K562 (cell line): Measurements from ENCODE around the gene SCYL1. TPM values are rescaled to one million over a fixed set of nuclear protein-coding genes. Genes with fewer than 3 reads are reported as not detected.
A peak's percentile ranks its signal among the peaks of the same experiment; 100 is the strongest.

Experiments
- COPS2 ChIP-seq: fragments of 450-650 bp; conservative IDR thresholded peaks from 2 replicates; pipeline ENCODE4 v1.6.1; 2016; ENCODE audit warnings: mild to moderate bottlenecking, moderate library complexity
- DLX4 ChIP-seq: fragments of 250-450 bp; sonication (Bioruptor Pico); IDR thresholded peaks from 2 replicates; pipeline ENCODE4 v1.6.1; 2021; ENCODE audit warnings: mild to moderate bottlenecking
- E2F8 ChIP-seq: fragments of 450-650 bp; IDR thresholded peaks from 2 replicates; pipeline ENCODE4 v1.7.1; 2018; ENCODE audit warnings: mild to moderate bottlenecking, low read depth; ENCODE audit not compliant: partially characterized antibody
- GABPB1 ChIP-seq: sonication (generic); formaldehyde crosslinking; IDR thresholded peaks from 2 replicates; pipeline ENCODE4 v1.8.0; 2022; ENCODE audit warnings: mild to moderate bottlenecking, missing genetic modification reagents
- MYC ChIP-seq, 2 experiments: fragments of 250-450 bp in 1 of 2; sonication (Bioruptor Pico) in 1 of 2; IDR thresholded peaks; 2 replicates each; pipeline versions ENCODE4 v1.5.1 to v1.6.1; 2012 to 2021; ENCODE audit warnings: low read depth in 2 of 2, borderline replicate concordance in 1 of 2, improper control_type of control experiment in 1 of 2, low read length in 1 of 2, mild to moderate bottlenecking in 1 of 2, moderate library complexity in 1 of 2
- NEUROD1 ChIP-seq: fragments of 150-350 bp; IDR thresholded peaks from 2 replicates; pipeline ENCODE4 v1.6.1; 2014; ENCODE audit warnings: borderline replicate concordance, low read length, low read depth; ENCODE audit not compliant: partially characterized antibody
- NFXL1 ChIP-seq: fragments of 450-650 bp; formaldehyde crosslinking; IDR thresholded peaks from 2 replicates; pipeline ENCODE4 v1.4.0; 2021; ENCODE audit warnings: mild to moderate bottlenecking
- NR0B1 ChIP-seq: fragments of 450-650 bp; IDR thresholded peaks from one replicate; pipeline ENCODE4 v1.6.1; 2018; ENCODE audit warnings: mild to moderate bottlenecking, moderate library complexity; ENCODE audit not compliant: partially characterized antibody
- PHB2 ChIP-seq: fragments of 450-650 bp; IDR thresholded peaks from 2 replicates; pipeline ENCODE4 v1.6.1; 2017; ENCODE audit warnings: low read depth
- POLR2H ChIP-seq: IDR thresholded peaks from 2 replicates; pipeline ENCODE4 v1.6.1; 2016; ENCODE audit warnings: missing genetic modification characterization, low read depth, mild to moderate bottlenecking, control low read depth, missing compliant biosample characterization, moderate library complexity
- SFPQ ChIP-seq: fragments of 200-400 bp; formaldehyde crosslinking; IDR thresholded peaks from 2 replicates; pipeline ENCODE4 v1.6.1; 2017; ENCODE audit warnings: mild to moderate bottlenecking, low read depth, low read length, moderate library complexity
- SP2 ChIP-seq: IDR thresholded peaks from 2 replicates; pipeline ENCODE4 v1.6.1; 2011; ENCODE audit warnings: mild to moderate bottlenecking, low read depth, low read length, moderate library complexity; ENCODE audit not compliant: poor library complexity, severe bottlenecking; ENCODE audit errors: extremely low read depth
- ZBTB43 ChIP-seq: sonication (generic); formaldehyde crosslinking; IDR thresholded peaks from 2 replicates; pipeline ENCODE4 v1.8.0; 2023; ENCODE audit warnings: mild to moderate bottlenecking, missing genetic modification reagents
- ZNF311 ChIP-seq: fragments of 250-450 bp; sonication (Bioruptor Pico); IDR thresholded peaks from 2 replicates; pipeline ENCODE4 v1.4.0; 2020; ENCODE audit warnings: mild to moderate bottlenecking, moderate library complexity
- ZNF785 ChIP-seq: fragments of 250-450 bp; sonication (Bioruptor Pico); IDR thresholded peaks from 2 replicates; pipeline ENCODE4 v1.4.0; 2020; ENCODE audit warnings: mild to moderate bottlenecking
- polyA plus RNA-seq, 8 experiments: library from polyadenylated mRNA; depleted of rRNA in 4 of 8; stranded (reverse) in 5 of 8; unstranded in 3 of 8; fragments of >200 nt; fragmentation: Nextera tagmentation in 2 of 8; fragmentation: Illumina TruSeq in 1 of 8; extraction: Ambion mirVana in 2 of 8; extraction: Trizol in 1 of 8; gene quantifications; 2 replicates each; pipeline versions ENCODE4 v1.2.1 to v1.2.3, GENCODE V29; 2011 to 2014; ENCODE audit warnings: inconsistent platforms in 1 of 8, missing spikeins in 1 of 8
- total RNA-seq, 7 experiments: library from RNA; depleted of rRNA in 6 of 7; stranded (reverse); fragments of >200 nt in 6 of 7; fragmentation: Illumina TruSeq in 2 of 7; extraction: Trizol in 2 of 7; gene quantifications; 2 replicates each; pipeline versions ENCODE4 v1.2.1 to v1.2.3, GENCODE V29; 2011 to 2021; ENCODE audit warnings: low replicate concordance in 1 of 7

The SCYL1 gene
- total and polyA plus RNA-seq, 9 of the 15 experiments (the other 6 are each of a cell fraction or from before 2014, with no cell fraction given) = 1.9 to 145 (median 57.6) TPM

- TF ChIP-seq NR0B1 = no peak
- no peak for TF ChIP-seq POLR2H (tag)
- TF ChIP-seq E2F8 = no peak
- no peak for TF ChIP-seq ZBTB43
- TF ChIP-seq SFPQ = no peak
- TF ChIP-seq NFXL1 (CRISPR knock-in tag) = peak; percentile 40; the same call in 1 of the 2 replicates
- TF ChIP-seq COPS2 = no peak
- TF ChIP-seq MYC (IDR thresholded peaks at IDR 0.05; ENCODE audit: low read depth, low read length) = no peak; the same call in 1 of the 2 replicates
- TF ChIP-seq MYC (CRISPR knock-in tag; IDR thresholded peaks at IDR 0.05; ENCODE audit: borderline replicate concordance, low read depth) = peak; percentile 60; the same call in 1 of the 2 replicates
- TF ChIP-seq PHB2 = no peak
- TF ChIP-seq ZNF311 (CRISPR knock-in tag) = 0 out of 2 replicates have a peak, but pooled peaks have one; percentile 39
- peak; percentile 58; the same call in 1 of the 2 replicates for TF ChIP-seq GABPB1 (CRISPR knock-in tag)
- TF ChIP-seq DLX4 (CRISPR knock-in tag) = no peak
- TF ChIP-seq SP2 = no peak
- TF ChIP-seq ZNF785 (CRISPR knock-in tag) = no peak
- TF ChIP-seq NEUROD1 = peak; percentile 26
Measured at GRCh38 chr11:65478388-65479183, 46.3 kb upstream of the SCYL1 start (continued).
